Bronchial epithelial cell (primary cell): Measurements from ENCODE around the gene RFX1. TPM values are rescaled to one million over a fixed set of nuclear protein-coding genes. Genes with fewer than 3 reads are reported as not detected.
"Not testable (repeated sequence)": the region's sequence is repeated elsewhere in the genome, so short reads cannot be mapped to it uniquely, and the experiment has no call there.

Experiments
- DNase-seq: peaks from one replicate; pipeline ENCODE4 v3.0.0-alpha.2; 2010; ENCODE audit warnings: low read depth
- FAIRE-seq: peaks from 2 replicates; lab custom pipeline; 2011; peaks lifted over from hg19 to GRCh38; lab: Jason Lieb, UNC
- H3K27me3 ChIP-seq: 2 replicates; pipeline ENCODE4 v1.5.1; 2011; ENCODE audit warnings: low read length; ENCODE audit not compliant: control insufficient read depth, insufficient read depth
- H3K36me3 ChIP-seq: 2 replicates; pipeline ENCODE4 v1.5.1; 2011; ENCODE audit warnings: low read length; ENCODE audit not compliant: control insufficient read depth, insufficient read depth
- H3K4me3 ChIP-seq: 2 replicates; pipeline ENCODE4 v1.5.1; 2011; ENCODE audit warnings: mild to moderate bottlenecking, low read depth, low read length, control low read depth
- total RNA-seq: library from RNA; depleted of rRNA; stranded (reverse); fragments of >200 nt; gene quantifications from 2 replicates; pipeline ENCODE4 v1.2.1, GENCODE V29; 2014
- TF ChIP-seq, protein P1 (sequence below): IDR thresholded peaks from 2 replicates; pipeline ENCODE4 v1.5.1; 2011; ENCODE audit warnings: mild to moderate bottlenecking, moderate library complexity, low read length, control low read depth, inconsistent platforms; ENCODE audit not compliant: insufficient read depth, severe bottlenecking

RFX1 gene
- total RNA-seq, 1 donor from 2014 or later, result 0.79 TPM

GRCh38 chr19:13968999-13969398 is 37.1 kb downstream of the RFX1 start:
- peaks cover 4% of the 10 kb centered on the region for H3K36me3 ChIP-seq
- no peak overlapping the region for H3K4me3 ChIP-seq
- TF ChIP-seq, protein P1, sequence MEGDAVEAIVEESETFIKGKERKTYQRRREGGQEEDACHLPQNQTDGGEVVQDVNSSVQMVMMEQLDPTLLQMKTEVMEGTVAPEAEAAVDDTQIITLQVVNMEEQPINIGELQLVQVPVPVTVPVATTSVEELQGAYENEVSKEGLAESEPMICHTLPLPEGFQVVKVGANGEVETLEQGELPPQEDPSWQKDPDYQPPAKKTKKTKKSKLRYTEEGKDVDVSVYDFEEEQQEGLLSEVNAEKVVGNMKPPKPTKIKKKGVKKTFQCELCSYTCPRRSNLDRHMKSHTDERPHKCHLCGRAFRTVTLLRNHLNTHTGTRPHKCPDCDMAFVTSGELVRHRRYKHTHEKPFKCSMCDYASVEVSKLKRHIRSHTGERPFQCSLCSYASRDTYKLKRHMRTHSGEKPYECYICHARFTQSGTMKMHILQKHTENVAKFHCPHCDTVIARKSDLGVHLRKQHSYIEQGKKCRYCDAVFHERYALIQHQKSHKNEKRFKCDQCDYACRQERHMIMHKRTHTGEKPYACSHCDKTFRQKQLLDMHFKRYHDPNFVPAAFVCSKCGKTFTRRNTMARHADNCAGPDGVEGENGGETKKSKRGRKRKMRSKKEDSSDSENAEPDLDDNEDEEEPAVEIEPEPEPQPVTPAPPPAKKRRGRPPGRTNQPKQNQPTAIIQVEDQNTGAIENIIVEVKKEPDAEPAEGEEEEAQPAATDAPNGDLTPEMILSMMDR, result no peak
- H3K27me3 ChIP-seq, result no peaks in the 10 kb centered on the region
- DNase-seq, result no peak
- FAIRE-seq, result no peak

GRCh38 chr19:13968383-13968935 is 37.7 kb downstream of the RFX1 start:
- no peak for DNase-seq
- Histone ChIP-seq H3K36me3 (peaks cover 4% of the 10 kb centered on the region), H3K27me3 (no peaks in the 10 kb centered on the region), H3K4me3 (no peak overlapping the region)
- FAIRE-seq, result no peak
- TF ChIP-seq, protein P1, result no peak

GRCh38 chr19:13967206-13967605 is 38.9 kb downstream of the RFX1 start:
- H3K27me3 ChIP-seq, DNase-seq, H3K4me3 ChIP-seq, FAIRE-seq, H3K36me3 ChIP-seq: not testable (repeated sequence)

DNA sequence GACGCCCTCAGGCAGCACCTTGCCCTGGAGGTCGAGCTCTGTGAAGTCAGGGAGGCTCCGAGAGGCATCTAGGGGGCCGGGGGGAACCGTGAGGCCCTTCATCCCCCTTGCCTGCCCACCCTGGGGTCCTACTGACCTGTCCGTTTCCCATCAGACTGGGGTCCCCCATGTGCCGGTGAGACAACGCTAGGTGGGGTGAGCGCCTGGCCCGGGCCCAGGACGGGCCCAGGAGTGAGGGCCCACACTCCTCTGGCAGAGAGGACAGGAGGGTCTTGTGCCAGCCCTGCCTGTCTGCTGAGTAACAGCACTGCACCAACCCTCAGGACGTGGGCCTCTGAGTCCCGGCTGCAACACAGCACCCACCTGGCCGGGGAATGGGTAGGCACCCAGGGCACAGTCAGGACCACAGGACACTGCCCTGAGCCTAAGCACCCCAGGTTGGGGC is 39.4 kb downstream of the RFX1 start:
- Histone ChIP-seq H3K27me3 (no peaks in the 10 kb centered on the region), H3K36me3 (peaks cover 4% of the 10 kb centered on the region), H3K4me3 (no peak overlapping the region)
- TF ChIP-seq, protein P1, result no peak
- FAIRE-seq, result no peak
- no peak for DNase-seq

DNA sequence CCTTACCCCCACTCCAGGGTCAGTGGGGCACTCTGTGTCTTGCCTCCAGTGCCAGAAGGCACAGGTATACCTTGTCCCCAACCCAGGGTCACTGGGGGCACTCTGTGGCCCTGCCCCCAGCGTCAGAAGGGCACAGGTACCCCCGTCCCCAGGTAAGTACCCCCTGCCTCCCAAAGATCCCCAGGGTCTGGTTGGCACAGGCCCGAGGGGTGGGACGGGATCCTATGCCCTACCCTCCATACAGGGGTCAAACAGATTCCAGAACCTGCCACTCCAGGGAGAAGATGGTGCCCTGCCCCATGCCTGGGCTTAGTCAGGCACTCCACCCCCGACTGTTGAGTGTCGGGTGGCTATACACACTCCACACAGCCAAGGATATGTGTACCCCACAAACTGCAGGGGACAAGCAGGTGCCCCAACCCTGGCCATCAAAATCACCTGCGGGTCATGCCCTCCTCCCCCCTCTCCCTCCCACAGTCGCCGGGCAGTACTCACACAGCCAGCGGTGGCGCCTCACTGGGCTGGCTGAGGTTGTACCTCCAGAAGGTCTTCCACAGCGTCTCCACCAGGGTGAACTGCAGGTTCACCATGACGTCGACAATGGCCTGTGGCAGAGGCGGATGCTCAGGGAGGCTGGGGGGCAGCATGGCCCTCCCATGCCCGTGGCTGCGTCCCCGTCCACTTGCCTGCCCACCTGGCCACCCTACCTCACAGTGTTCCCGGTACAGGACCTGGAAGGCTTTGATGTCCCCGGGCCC is 40.0 kb downstream of the RFX1 start:
- Histone ChIP-seq H3K27me3 (no peaks in the 10 kb centered on the region), H3K36me3 (peaks cover 4% of the 10 kb centered on the region), H3K4me3 (no peak overlapping the region)
- TF ChIP-seq, protein P1, result no peak
- FAIRE-seq, result no peak
- DNase-seq, result no peak

DNA sequence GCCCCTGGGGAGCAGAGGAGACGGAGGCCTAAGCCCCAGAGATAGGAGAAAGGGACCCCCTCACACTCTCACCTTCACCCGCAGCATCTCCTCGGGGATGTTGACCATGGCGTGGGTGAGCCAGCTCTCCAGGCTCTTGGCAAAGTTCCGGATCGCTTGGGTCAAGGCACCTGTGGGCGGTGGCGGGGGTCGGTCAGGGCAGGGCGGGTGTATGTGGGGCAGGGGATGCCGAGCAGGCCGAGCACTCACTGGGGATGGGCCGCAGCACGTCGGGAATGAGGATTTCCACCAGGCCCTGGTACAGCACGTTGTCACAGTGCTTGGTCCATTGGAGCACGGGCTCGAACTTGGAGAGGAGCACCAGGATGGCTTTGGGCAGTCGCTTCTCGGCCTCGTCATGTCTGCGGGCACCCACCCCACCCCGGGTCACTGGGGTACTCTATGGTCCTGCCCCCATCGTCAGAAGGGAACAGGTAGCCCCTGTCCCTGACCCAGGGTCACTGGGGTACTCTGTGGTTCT is 40.7 kb downstream of the RFX1 start:
- FAIRE-seq (no peak), DNase-seq (no peak)
- H3K4me3 ChIP-seq, result no peak overlapping the region
- TF ChIP-seq, protein P1, result no peak
- H3K27me3 ChIP-seq, result no peaks in the 10 kb centered on the region
- peaks cover 8% of the 10 kb centered on the region for H3K36me3 ChIP-seq
